Endothelial cell of umbilical vein (primary cell): Measurements from ENCODE around the gene ZSWIM6. TPM values are rescaled to one million over a fixed set of nuclear protein-coding genes. Genes with fewer than 3 reads are reported as not detected.

ENCODE experiments used
- BruUV-seq: library from RNA; stranded (reverse); fragments of 400-500 nt; replicated peaks from 2 replicates; lab custom pipeline; 2021; lab: Mats Ljungman, UMichigan
- CTCF ChIA-PET: fragments of 300-600, 350-600 bp; sonication (Branson Sonifier 250); formaldehyde crosslinking; loops from one replicate; lab custom pipeline; 2021; ENCODE audit warnings: antibody characterized with exemption, inconsistent platforms; lab: Charles Lee
- POLR2A ChIA-PET: fragments of 300-600, 350-600 bp; sonication (Branson Sonifier 250); formaldehyde crosslinking; loops from one replicate; lab custom pipeline; 2021; ENCODE audit warnings: antibody characterized with exemption, inconsistent platforms; lab: Charles Lee
- DNase-seq: peaks from one replicate; pipeline ENCODE4 v3.0.0-alpha.2; 2011; ENCODE audit warnings: low read depth, low spot score
- FAIRE-seq: peaks from 2 replicates; lab custom pipeline; 2011; peaks lifted over from hg19 to GRCh38; lab: Jason Lieb, UNC
- H2AFZ ChIP-seq: 2 replicates; pipeline ENCODE4 v1.6.0; 2012; ENCODE audit warnings: low read depth, low read length, control low read depth, inconsistent platforms
- H3K27ac ChIP-seq: 2 replicates; pipeline ENCODE4 v1.5.1; 2011; ENCODE audit warnings: low read depth, mild to moderate bottlenecking, control low read depth, low read length, moderate library complexity; ENCODE audit not compliant: insufficient read depth
- H3K27me3 ChIP-seq, 2 experiments: 2 replicates each; pipeline versions ENCODE4 v1.6.0 to v1.6.1; 2011; ENCODE audit warnings: low read length in 2 of 2, mixed read lengths in 1 of 2; ENCODE audit not compliant: control insufficient read depth in 2 of 2, insufficient read depth in 2 of 2
- H3K36me3 ChIP-seq, 2 experiments: 2 replicates in 1 of 2; 3 replicates in 1 of 2; pipeline ENCODE4 v1.5.1; 2011; ENCODE audit warnings: low read length in 2 of 2, mild to moderate bottlenecking in 1 of 2, moderate library complexity in 1 of 2; ENCODE audit not compliant: control insufficient read depth in 2 of 2, insufficient read depth in 2 of 2; ENCODE audit errors: extremely low read depth in 1 of 2
- H3K4me1 ChIP-seq: 3 replicates; pipeline ENCODE4 v1.5.1; 2011; ENCODE audit warnings: mild to moderate bottlenecking, low read length; ENCODE audit not compliant: control insufficient read depth, insufficient read depth; ENCODE audit errors: extremely low read depth
- H3K4me2 ChIP-seq: 2 replicates; pipeline ENCODE4 v1.6.1; 2011; ENCODE audit warnings: low read length, control low read depth, mixed read lengths; ENCODE audit not compliant: insufficient read depth
- H3K4me3 ChIP-seq, 3 experiments: fragments of 200-600 bp in 1 of 3; sonication (generic), shearing (Covaris generic) in 1 of 3; replicated peaks in 1 of 3; 2 replicates each; pipeline ENCODE4 v1.5.1; 2011 to 2016; ENCODE audit warnings: control low read depth in 3 of 3, low read length in 3 of 3, mild to moderate bottlenecking in 2 of 3, inconsistent platforms in 1 of 3, low read depth in 1 of 3, moderate library complexity in 1 of 3; ENCODE audit not compliant: insufficient read depth in 1 of 3
- H3K79me2 ChIP-seq: 2 replicates; pipeline ENCODE4 v1.6.0; 2012; ENCODE audit warnings: low read length, inconsistent platforms; ENCODE audit not compliant: control insufficient read depth, insufficient read depth
- H3K9ac ChIP-seq: replicated peaks from 2 replicates; pipeline ENCODE3; 2011; ENCODE audit warnings: low read length, control low read depth; ENCODE audit not compliant: insufficient read depth; ENCODE audit errors: extremely low read depth
- H3K9me1 ChIP-seq: replicated peaks from 3 replicates; pipeline ENCODE4 v1.6.0; 2011; ENCODE audit warnings: mild to moderate bottlenecking, low read length; ENCODE audit not compliant: control insufficient read depth, insufficient read depth; ENCODE audit errors: extremely low read depth
- H3K9me3 ChIP-seq: replicated peaks from 2 replicates; pipeline ENCODE4 v1.5.1; 2012; ENCODE audit warnings: low read length, inconsistent platforms; ENCODE audit not compliant: control insufficient read depth, insufficient read depth
- H4K20me1 ChIP-seq: replicated peaks from 2 replicates; pipeline ENCODE3; 2011; ENCODE audit warnings: mild to moderate bottlenecking, low read length; ENCODE audit not compliant: control insufficient read depth, insufficient read depth; ENCODE audit errors: extremely low read depth
- EZH2 ChIP-seq: IDR thresholded peaks from 2 replicates; pipeline ENCODE4 v1.6.1; 2012; ENCODE audit warnings: borderline replicate concordance, low read depth, mild to moderate bottlenecking, moderate library complexity, low read length, inconsistent platforms; ENCODE audit not compliant: severe bottlenecking
- FOS ChIP-seq: IDR thresholded peaks from 2 replicates; pipeline ENCODE4 v1.6.1; 2011; ENCODE audit warnings: mild to moderate bottlenecking, low read length, moderate library complexity, borderline replicate concordance; ENCODE audit not compliant: insufficient read depth
- GATA2 ChIP-seq: IDR thresholded peaks from 2 replicates; pipeline ENCODE4 v1.7.0; 2011; ENCODE audit warnings: low read depth, mild to moderate bottlenecking, moderate library complexity, mixed read lengths, low read length; ENCODE audit not compliant: insufficient read length, insufficient read depth
- JUN ChIP-seq: IDR thresholded peaks from 2 replicates; pipeline ENCODE4 v1.6.1; 2011; ENCODE audit warnings: borderline replicate concordance, low read depth; ENCODE audit not compliant: insufficient read length, insufficient read depth
- MYC ChIP-seq: IDR thresholded peaks from one replicate; pipeline ENCODE4 v1.6.1; 2011; ENCODE audit warnings: mild to moderate bottlenecking, low read depth, low read length
- POLR2A ChIP-seq: IDR thresholded peaks from 2 replicates; pipeline ENCODE4 v1.6.1; 2012; ENCODE audit warnings: low read depth, mild to moderate bottlenecking, control low read depth, low read length
- POLR2AphosphoS5 ChIP-seq: IDR thresholded peaks from 2 replicates; pipeline ENCODE4 v1.6.1; 2012; ENCODE audit warnings: low read depth, mild to moderate bottlenecking, control low read depth, low read length, moderate library complexity; ENCODE audit not compliant: insufficient read depth
- dilution Hi-C: fragments of 300-500 bp; cut with MboI; formaldehyde crosslinking; loops from one replicate; pipeline ENCODE4 v1.15.0; 2019; ENCODE audit warnings: low sequenced_read_pairs; ENCODE audit not compliant: extremely low pct_ligation_motif_present
- intact Hi-C: fragments of 100-400 bp; cut with micrococcal nuclease; formaldehyde crosslinking; loops from one replicate; pipeline ENCODE4 v1.10.0; 2022
- polyA plus RNA-seq, 4 experiments: library from polyadenylated mRNA; depleted of rRNA in 3 of 4; stranded (reverse) in 3 of 4; unstranded in 1 of 4; fragments of >200 nt; gene quantifications; 2 replicates each; pipeline versions ENCODE4 v1.2.1 to v1.2.3, GENCODE V29; 2011 to 2012; ENCODE audit warnings: missing spikeins in 1 of 4
- total RNA-seq: library from RNA; stranded (reverse); gene quantifications from 2 replicates; pipeline ENCODE4 v1.2.3, GENCODE V29; 2021
- TF ChIP-seq, protein P1 (sequence below): IDR thresholded peaks from 2 replicates; pipeline ENCODE4 v1.6.1; 2011; ENCODE audit not compliant: insufficient read depth, insufficient read length
- TF ChIP-seq, protein P2 (sequence below), 2 donors: IDR thresholded peaks; 1 replicate in 1 of 2; 2 replicates in 1 of 2; pipeline ENCODE4 v1.5.1; 2011; ENCODE audit warnings: low read length in 2 of 2, mild to moderate bottlenecking in 2 of 2, moderate library complexity in 2 of 2, control low read depth in 1 of 2, inconsistent platforms in 1 of 2, low read depth in 1 of 2; ENCODE audit not compliant: insufficient read depth in 1 of 2; ENCODE audit errors: extremely low read depth in 1 of 2

ZSWIM6 gene
- total and polyA plus RNA-seq, 2 donors (not counting 3 experiments of a cell fraction or from before 2014, with no cell fraction given) = 14.9 to 25.3 TPM

DNA sequence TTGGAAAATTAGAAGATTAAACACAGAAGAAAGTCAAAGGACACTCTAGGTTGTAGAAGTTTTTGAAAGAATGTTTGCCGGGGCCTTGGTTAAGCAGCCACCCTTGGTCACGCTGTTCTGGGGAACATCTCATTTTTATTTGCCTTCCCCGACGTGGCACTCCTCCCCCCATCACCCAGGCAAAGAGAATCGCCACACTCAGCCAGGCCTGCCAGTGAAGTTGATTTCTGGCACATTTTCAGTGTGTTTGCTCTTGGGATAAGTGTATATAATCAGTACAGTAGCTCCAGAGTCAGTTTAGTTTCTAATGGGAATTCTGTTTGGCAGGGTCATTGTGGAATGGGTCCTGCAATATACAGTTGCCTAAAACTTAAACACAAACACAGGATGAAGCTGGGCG is 243.5 kb downstream of the ZSWIM6 start:
- no peaks in the 10 kb centered on the region for H3K9me1 ChIP-seq
- H3K27ac ChIP-seq = no peak overlapping the region

More for the DNA sequence above, 243.5 kb downstream of the ZSWIM6 start:
- dilution Hi-C loops (no loop called here), intact Hi-C loops (no loop called here)
- DNase-seq (no peak), FAIRE-seq (no peak)
- no peaks in the 10 kb centered on the region for H4K20me1 ChIP-seq
- H3K79me2 ChIP-seq = no peaks in the 10 kb centered on the region
- CTCF ChIA-PET = interaction anchor here (0.8 to 1.5 kb wide), 2 partner anchors 10 to 12 kb away, joined by 3 to 6 read pairs; no protein-coding TSS in a partner anchor
- no TSS peak for BruUV-seq
- H3K4me1 ChIP-seq = peaks cover 6% of the 10 kb centered on the region
- H3K27me3 ChIP-seq = peaks cover 4 to 13% of the 10 kb centered on the region in 2 experiments
- H3K9ac ChIP-seq = no peak overlapping the region
- no peaks in the 10 kb centered on the region for H3K9me3 ChIP-seq
- no peak overlapping the region for H3K4me3 ChIP-seq
- no peak overlapping the region for H2AFZ ChIP-seq
- POLR2A ChIA-PET = no interaction called here
- TF ChIP-seq JUN (no peak), EZH2 (no peak), POLR2AphosphoS5 (no peak), GATA2 (no peak), FOS (no peak), MYC (no peak), POLR2A (no peak)
- TF ChIP-seq, protein P1, sequence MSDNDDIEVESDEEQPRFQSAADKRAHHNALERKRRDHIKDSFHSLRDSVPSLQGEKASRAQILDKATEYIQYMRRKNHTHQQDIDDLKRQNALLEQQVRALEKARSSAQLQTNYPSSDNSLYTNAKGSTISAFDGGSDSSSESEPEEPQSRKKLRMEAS = no peak
- TF ChIP-seq, protein P2, sequence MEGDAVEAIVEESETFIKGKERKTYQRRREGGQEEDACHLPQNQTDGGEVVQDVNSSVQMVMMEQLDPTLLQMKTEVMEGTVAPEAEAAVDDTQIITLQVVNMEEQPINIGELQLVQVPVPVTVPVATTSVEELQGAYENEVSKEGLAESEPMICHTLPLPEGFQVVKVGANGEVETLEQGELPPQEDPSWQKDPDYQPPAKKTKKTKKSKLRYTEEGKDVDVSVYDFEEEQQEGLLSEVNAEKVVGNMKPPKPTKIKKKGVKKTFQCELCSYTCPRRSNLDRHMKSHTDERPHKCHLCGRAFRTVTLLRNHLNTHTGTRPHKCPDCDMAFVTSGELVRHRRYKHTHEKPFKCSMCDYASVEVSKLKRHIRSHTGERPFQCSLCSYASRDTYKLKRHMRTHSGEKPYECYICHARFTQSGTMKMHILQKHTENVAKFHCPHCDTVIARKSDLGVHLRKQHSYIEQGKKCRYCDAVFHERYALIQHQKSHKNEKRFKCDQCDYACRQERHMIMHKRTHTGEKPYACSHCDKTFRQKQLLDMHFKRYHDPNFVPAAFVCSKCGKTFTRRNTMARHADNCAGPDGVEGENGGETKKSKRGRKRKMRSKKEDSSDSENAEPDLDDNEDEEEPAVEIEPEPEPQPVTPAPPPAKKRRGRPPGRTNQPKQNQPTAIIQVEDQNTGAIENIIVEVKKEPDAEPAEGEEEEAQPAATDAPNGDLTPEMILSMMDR (IDR thresholded peaks at IDR 0.05; ENCODE audit: extremely low read depth in 1 of 2, insufficient read depth in 1 of 2, low read depth in 1 of 2, low read length in 2 of 2) = no peak
- H3K4me2 ChIP-seq = no peak overlapping the region
- H3K36me3 ChIP-seq = no peaks in the 10 kb centered on the region
